ENCODE results near the gene COL18A1. TPM values are rescaled to one million over a fixed set of nuclear protein-coding genes. Genes with fewer than 3 reads are reported as not detected.
A peak's percentile ranks its signal among the peaks of the same experiment; 100 is the strongest.

Gene COL18A1
- polyA plus RNA-seq, 1 of the 3 experiments (the other 2 are of a cell fraction): 118 TPM

GRCh38 chr21:45366931-45367401 is 38.0 kb upstream of the COL18A1 start (continued):
- TF ChIP-seq ZBTB33 (IDR thresholded peaks at IDR 0.05; ENCODE audit: borderline replicate concordance, low read depth): 0 out of 2 replicates have a peak, but pooled peaks have one; percentile 71
- TF ChIP-seq EP300 (IDR thresholded peaks at IDR 0.05; ENCODE audit: borderline replicate concordance in 1 of 2, low read depth in 1 of 2, low read length in 1 of 2): peak; percentile 26 to 90; a peak in 1 of 4 replicates
- TF ChIP-seq CTCF (IDR thresholded peaks at IDR 0.05): peak; percentile 32
- no peak for TF ChIP-seq MEF2A (IDR thresholded peaks at IDR 0.05; ENCODE audit: borderline replicate concordance, low read depth)
- TF ChIP-seq REST (IDR thresholded peaks at IDR 0.05; ENCODE audit: low read depth, low read length): no peak; the same call in 1 of the 2 replicates
- TF ChIP-seq FOSL2 (IDR thresholded peaks at IDR 0.05; ENCODE audit: borderline replicate concordance, low read depth): peak; percentile 93
- no peak for TF ChIP-seq YY1 (IDR thresholded peaks at IDR 0.05; ENCODE audit: low read depth)
- peak; percentile 76 for TF ChIP-seq PBX3 (IDR thresholded peaks at IDR 0.05)
- TF ChIP-seq TAF1 (IDR thresholded peaks at IDR 0.05; ENCODE audit: borderline replicate concordance, low read depth, low read length): no peak
- TF ChIP-seq RFX5 (IDR thresholded peaks at IDR 0.05; ENCODE audit: low read length): no peak
- peak; percentile 87 for TF ChIP-seq MAX (IDR thresholded peaks at IDR 0.05; ENCODE audit: low read depth)
- TF ChIP-seq RXRA (IDR thresholded peaks at IDR 0.05; ENCODE audit: borderline replicate concordance, low read depth): peak; percentile 83; the same call in 1 of the 2 replicates
- no peak for TF ChIP-seq SMC3 (IDR thresholded peaks at IDR 0.05; ENCODE audit: low read depth, low read length)
- TF ChIP-seq IRF3 (IDR thresholded peaks at IDR 0.05; ENCODE audit: low read depth, low read length): no peak
- TF ChIP-seq RCOR1 (IDR thresholded peaks at IDR 0.05; ENCODE audit: low read length): no peak
- peak; percentile 1; the same call in 1 of the 2 replicates for TF ChIP-seq RAD21 (IDR thresholded peaks at IDR 0.05; ENCODE audit: low read length)
- no peak for TF ChIP-seq CHD2 (IDR thresholded peaks at IDR 0.05; ENCODE audit: low read length, partially characterized antibody)
